ENCODE measurements around the gene RANBP17.
"Not testable (repeated sequence)": the region's sequence is repeated elsewhere in the genome, so short reads cannot be mapped to it uniquely, and the experiment has no call there.

The RANBP17 gene

DNA sequence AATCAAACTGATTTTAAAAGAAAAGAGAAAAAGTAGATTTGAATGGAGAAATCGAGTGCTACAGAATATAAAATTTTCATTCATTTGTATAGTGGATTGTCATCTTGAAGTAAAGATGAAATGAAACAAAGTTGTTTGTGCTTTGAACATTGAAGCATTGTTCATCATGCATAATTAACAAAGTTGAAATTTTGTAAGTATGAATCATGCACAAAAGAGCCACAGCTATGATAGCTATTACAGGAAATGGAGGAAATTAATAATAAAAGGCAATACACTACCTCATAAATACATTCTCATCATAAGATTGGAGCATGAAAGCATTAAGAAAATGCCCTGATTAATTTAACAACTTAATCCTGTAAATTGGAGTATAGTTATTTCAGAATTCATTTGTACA is 293.8 kb downstream of the RANBP17 start:
- no peak for DNase-seq (ENCODE audit: low spot score)

- DNase-seq (ENCODE audit: low spot score) = no peak
These were observed 295.5 kb downstream of the RANBP17 start for GRCh38 chr5:171157276-171157675.

GRCh38 chr5:171157775-171158174 is 296.0 kb downstream of the RANBP17 start:
- no peak for DNase-seq (ENCODE audit: low spot score)

- no peak for DNase-seq (ENCODE audit: low spot score)
These were observed 296.8 kb downstream of the RANBP17 start for GRCh38 chr5:171158581-171158980.

DNA sequence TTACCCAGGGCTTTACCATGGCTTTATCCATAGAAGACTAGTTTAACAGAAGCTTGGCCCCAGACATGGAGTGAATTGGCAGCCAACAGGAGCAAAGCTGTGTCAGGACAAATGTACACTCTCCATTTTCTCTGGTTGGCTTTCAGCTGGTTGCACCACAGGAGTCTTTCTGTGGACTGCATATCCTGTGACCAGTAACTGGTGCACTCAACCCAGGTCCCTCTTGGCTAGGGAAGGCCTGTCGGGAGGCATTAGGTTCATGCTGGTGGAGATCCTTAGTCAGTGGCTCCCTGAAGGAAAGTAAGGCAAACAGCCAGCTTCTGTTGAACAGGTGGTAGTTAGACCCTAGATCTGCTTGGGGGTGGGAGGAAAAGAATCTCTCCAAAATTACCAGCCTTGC is 300.3 kb downstream of the RANBP17 start:
- no peak for DNase-seq (ENCODE audit: low spot score)

DNA sequence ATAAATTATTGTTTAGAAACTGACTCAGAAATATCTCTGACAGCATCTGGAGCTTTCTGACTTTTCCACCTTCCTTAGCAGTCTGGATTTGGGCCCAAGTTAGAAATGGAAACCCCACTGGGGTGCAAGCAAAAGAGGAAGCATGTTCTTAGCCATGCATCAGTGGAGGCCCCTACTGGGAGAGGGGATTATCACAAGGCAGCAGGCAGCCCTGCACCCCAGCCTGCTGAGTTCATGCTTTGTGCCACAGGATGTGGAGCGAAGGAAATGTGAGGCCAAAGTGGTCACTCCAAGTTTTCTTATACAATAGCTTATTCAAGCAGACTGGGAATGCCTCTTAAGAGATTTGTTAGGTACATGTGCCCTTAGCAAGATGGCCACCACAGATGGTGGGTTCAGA is 300.8 kb downstream of the RANBP17 start:
- DNase-seq (ENCODE audit: low spot score) = no peak

- no peak for DNase-seq (ENCODE audit: low spot score)
These were observed 304.9 kb downstream of the RANBP17 start for GRCh38 chr5:171166766-171167165.

GRCh38 chr5:171168171-171168570 is 306.4 kb downstream of the RANBP17 start:
- no peak for DNase-seq (ENCODE audit: low spot score)

DNA sequence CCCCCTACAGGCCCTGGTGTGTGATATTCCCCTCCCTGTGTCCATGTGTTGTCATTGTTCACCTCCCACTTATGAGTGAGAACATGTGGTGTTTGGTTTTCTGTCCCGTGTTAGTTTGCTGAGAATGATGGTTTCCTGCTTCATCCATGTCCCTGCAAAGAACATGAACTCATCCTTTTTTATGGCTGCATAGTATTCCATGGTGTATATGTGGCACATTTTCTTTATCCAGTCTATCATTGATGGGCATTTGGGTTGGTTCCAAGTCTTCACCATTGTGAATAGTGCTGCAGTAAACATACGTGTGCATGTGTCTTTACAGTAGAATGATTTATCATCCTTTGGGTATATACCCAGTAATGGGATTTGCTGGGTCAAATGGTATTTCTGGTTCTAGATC is 313.1 kb downstream of the RANBP17 start:
- DNase-seq (ENCODE audit: low spot score) = not testable (repeated sequence)

DNA sequence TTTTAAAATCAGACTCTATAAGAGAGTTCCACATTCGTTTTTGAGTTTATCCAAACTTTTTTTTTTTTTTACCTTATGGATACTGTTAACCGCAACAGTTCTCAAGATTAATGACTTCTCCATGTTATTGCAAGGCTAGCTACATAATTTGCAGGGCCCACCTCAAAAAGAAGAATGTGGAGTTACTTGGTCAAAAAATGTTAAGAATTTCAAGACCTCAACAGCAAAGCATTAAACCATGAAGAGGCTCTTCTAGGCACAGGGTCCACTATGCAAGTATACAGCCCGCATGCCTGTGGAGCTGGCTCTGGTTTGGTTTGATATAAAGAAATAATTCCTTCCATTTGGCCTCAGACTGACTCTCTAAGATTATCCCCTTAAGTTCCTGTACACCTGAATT is 313.9 kb downstream of the RANBP17 start:
- DNase-seq (ENCODE audit: low spot score) = no peak

GRCh38 chr5:171178190-171178589 is 316.4 kb downstream of the RANBP17 start:
- not testable (repeated sequence) for DNase-seq (ENCODE audit: low spot score)

GRCh38 chr5:171188016-171188415 is 326.2 kb downstream of the RANBP17 start:
- DNase-seq (ENCODE audit: low spot score) = no peak

GRCh38 chr5:171189442-171189841 is 327.6 kb downstream of the RANBP17 start:
- no peak for DNase-seq (ENCODE audit: low spot score)

DNA sequence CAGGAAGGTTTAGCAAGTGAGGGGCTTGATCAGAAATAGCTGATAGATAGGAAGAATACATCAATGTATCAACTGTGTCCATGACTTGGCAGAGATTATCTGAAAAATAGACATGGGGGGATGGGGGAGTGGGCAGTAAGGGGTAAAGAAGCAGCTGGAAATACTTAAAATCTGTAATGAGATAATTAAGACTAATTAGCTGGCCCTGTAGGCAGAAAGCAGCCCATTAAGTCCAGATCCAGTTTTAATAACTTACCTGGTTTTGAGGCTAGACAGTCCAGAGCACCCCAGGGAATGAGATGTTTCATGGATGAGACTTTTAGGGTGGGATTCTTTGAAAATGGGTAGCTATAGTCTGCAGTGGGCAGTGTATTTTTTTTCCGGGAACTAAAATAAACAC is 330.3 kb downstream of the RANBP17 start:
- DNase-seq (ENCODE audit: low spot score) = no peak

- no peak for DNase-seq (ENCODE audit: low spot score)
These were observed 339.5 kb downstream of the RANBP17 start for GRCh38 chr5:171201310-171201709.

GRCh38 chr5:171205375-171205774 is 343.6 kb downstream of the RANBP17 start:
- peak; percentile 72 for DNase-seq (ENCODE audit: low spot score)

DNA sequence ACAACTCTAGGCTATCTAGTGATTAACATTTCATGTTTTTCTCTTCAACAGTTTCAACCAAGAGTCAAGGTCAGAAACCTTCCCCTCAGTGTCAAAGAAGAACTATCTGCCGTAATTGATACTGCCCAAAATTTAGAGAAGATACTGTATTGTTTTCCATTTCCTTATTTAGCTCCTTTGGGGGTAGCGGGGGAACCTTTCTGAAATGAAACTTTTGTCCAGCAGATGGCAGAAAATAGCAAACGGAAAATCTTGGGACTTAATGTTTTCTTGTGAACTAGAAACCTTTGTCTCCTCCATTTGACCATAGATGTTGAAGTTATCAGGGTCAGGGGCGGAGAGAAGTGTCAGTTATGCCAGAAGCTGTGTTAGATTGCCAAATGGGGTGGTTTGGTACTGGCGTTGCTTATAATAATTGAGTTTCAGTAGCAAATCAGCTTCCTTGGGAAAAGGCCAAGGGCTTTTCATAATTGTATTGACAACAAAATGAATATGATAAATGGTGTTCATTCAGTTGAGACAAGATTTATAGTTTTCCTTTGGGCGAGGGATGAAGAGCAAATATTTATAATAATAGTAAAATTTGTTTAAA is 345.5 kb downstream of the RANBP17 start:
- DNase-seq (ENCODE audit: low spot score) = peak; percentile 44

DNA sequence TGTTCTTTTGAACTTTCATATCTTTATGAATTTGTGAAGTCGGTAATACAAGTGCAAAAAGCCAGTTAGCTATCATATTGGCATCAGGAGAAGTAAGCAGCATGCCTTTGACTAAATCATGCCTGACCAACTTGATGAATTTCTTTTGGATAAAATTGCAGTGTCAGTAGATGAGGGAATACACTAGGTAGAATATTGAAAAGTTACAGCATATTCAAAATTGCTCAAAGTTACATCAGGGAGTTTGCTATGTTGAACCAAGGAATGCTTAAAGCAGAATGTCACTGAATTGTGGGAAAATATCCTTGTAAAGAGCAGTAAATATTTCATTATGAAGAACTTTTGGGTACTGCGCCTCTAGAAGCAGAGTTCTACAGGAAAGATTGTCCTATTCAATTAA is 360.1 kb downstream of the RANBP17 start:
- no peak for DNase-seq (ENCODE audit: low spot score)

- no peak for DNase-seq (ENCODE audit: low spot score)
These were observed 362.1 kb downstream of the RANBP17 start for GRCh38 chr5:171223927-171224326.

GRCh38 chr5:171226096-171226754 is 364.4 kb downstream of the RANBP17 start:
- no peak for DNase-seq (ENCODE audit: low spot score)

DNA sequence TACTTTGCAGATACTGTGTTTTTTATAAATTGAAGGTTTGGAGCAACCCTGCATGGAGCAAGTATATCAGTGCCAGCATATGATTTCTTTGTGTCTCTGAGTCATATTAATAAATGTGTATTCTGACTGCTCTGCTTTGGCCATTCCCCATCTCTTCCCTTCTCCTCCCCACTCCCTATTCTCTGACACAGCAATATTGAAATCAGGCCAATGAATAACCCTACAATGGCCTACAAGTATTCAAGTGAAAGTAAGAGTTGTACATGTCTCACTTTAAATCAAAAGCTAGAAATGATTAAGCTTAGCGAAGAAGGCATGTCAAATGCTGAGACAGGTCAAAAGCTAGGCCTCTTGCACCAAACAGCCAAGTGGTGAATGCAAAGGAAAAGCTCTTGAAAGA is 365.0 kb downstream of the RANBP17 start:
- DNase-seq (ENCODE audit: low spot score) = no peak

- DNase-seq (ENCODE audit: low spot score) = no peak
These were observed 374.8 kb downstream of the RANBP17 start for GRCh38 chr5:171236651-171237050.

DNA sequence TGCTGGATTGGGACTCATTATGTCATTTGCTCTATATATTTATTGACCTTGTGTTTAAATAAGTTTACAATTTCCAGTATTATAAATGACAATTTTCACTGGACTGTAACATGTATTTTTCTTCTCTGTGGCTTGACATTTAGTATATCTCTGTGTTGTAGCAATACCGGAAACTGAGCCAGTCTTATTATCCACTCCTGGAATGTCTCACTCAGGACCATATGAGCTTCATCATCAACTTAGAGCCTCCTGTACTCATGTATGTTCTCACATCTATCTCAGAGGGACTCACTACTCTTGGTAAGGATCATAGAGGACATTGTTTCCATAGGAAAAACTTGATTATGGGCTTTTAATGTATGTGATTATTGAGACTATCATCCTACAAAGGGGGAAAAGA is 380.7 kb downstream of the RANBP17 start:
- DNase-seq (ENCODE audit: low spot score) = no peak

DNA sequence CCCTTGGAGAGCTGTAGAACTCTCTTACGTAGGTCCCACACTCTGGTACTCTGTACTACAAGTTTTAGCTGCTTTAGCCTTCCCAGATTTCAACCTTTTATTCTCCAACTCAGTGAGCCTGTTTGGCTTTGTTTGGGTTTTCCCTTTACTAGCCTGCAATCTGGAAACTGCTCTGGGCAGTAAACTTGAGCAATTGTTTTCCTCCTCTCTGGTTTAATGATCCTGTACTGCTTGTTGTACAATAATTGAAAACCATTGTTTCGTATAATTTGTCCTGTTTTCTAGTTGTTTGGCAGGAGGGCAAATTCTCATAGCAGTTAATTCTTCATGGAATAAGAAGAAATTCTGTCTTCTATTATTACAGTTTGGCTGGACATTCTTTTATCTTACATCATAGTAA is 384.4 kb downstream of the RANBP17 start:
- DNase-seq (ENCODE audit: low spot score) = no peak

Data from pons (tissue), 1 donor.